HUDEP-2 (cell line): Measurements from ENCODE around the gene HMGA1.

Experiments
- DNase-seq, 76 experiments: peaks; one replicate each; lab custom pipeline; 2025; ENCODE audit not compliant: unreplicated experiment in 76 of 76; lab: John Stamatoyannopoulos, UW

Gene HMGA1

GRCh38 chr6:34285448-34286164, 48.9 kb downstream of the HMGA1 start:
- DNase-seq, result no peak

DNA sequence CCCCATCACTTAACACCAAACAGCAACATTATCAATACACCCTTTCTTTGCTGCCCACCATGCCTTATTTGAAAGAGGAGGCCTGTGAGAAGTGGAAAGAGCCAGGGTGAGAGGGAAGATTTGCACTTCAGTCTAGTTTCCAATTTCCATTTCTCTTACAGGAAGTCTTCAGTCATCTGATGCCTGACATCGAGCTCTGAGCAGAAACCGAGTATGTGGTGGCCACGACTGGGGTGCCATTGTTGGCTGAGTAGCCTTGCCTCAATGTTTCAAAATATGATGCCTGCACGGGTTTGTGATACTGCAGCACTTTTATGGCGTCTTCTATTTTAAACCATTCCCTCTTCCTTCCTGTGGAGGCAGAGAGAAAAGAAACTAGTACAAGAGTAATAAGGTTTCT, 51.9 kb downstream of the HMGA1 start:
- DNase-seq, result no peak

- DNase-seq, result no peak
These were observed 52.5 kb downstream of the HMGA1 start for GRCh38 chr6:34289137-34289536.

DNA sequence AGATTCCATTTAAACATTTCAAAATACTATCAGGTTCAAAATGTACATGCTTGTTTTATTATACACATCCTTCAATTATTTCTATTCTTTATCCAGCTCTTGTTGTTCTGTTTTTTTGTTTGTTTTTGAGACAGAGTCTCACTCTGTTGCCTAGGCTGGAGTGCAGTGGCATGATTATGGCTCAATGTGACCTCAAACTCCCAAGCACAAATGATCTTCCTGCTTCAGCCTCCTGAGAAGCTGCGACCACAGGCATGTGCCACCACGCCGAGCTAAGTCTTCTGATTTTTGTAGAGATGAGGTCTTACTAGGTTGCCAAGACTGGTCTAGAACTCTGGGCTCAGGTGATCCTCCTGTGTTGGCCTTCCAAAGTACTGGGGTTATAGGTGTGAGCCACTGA, 56.3 kb downstream of the HMGA1 start:
- no peak for DNase-seq

DNA sequence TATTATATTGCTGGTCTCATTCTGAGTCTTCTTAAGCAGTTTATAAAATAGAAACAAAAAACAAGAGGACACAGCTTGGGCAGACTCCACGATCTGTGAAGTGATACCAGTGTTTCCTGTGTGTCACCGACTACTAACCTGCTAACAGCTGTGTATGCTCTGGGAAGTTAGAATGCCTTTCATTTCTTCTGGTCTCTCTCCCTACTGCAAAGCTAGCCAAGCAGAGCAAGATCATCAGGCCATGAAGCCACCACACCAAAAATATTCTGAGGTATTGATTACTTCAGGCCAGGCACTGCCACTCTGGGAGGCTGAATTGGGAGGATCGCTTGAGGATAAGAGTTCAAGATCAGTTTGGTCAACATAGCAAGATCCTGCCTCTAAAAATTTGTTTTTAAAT, 59.0 kb downstream of the HMGA1 start:
- DNase-seq, result no peak
